SKM-1 treated with dmso at 0.1 percent for 144 hours (cell line): Measurements from ENCODE around the gene MAGOHB.
"Not testable (repeated sequence)": the region's sequence is repeated elsewhere in the genome, so short reads cannot be mapped to it uniquely, and the experiment has no call there.

Source experiments
- DNase-seq: peaks from one replicate; lab custom pipeline; 2025; ENCODE audit not compliant: unreplicated experiment; lab: John Stamatoyannopoulos, UW

MAGOHB gene

GRCh38 chr12:10612984-10613348, 443 bp downstream of the MAGOHB start:
- DNase-seq: no peak

GRCh38 chr12:10612110-10612509, 1.3 kb downstream of the MAGOHB start:
- DNase-seq: no peak

- not testable (repeated sequence) for DNase-seq
Observed at GRCh38 chr12:10611258-10611657, 2.2 kb downstream of the MAGOHB start.

- DNase-seq: no peak
Observed at GRCh38 chr12:10610188-10610587, 3.2 kb downstream of the MAGOHB start.

GRCh38 chr12:10607885-10608458, 5.4 kb downstream of the MAGOHB start:
- no peak for DNase-seq

- DNase-seq: no peak
Observed at GRCh38 chr12:10601860-10602259, 11.5 kb downstream of the MAGOHB start.

GRCh38 chr12:10600988-10601387, 12.4 kb downstream of the MAGOHB start:
- no peak for DNase-seq

GRCh38 chr12:10595881-10596280, 17.5 kb downstream of the MAGOHB start:
- DNase-seq: no peak

GRCh38 chr12:10590966-10591365, 22.4 kb downstream of the MAGOHB start:
- DNase-seq: no peak

- no peak for DNase-seq
Observed at GRCh38 chr12:10584415-10584814, 29.0 kb downstream of the MAGOHB start.

GRCh38 chr12:10582704-10583103, 30.7 kb downstream of the MAGOHB start:
- no peak for DNase-seq

- DNase-seq: not testable (repeated sequence)
Observed at GRCh38 chr12:10582133-10582532, 31.3 kb downstream of the MAGOHB start.

GRCh38 chr12:10574307-10574706, 39.1 kb downstream of the MAGOHB start:
- no peak for DNase-seq

- not testable (repeated sequence) for DNase-seq
Observed at GRCh38 chr12:10572021-10572490, 41.4 kb downstream of the MAGOHB start.

- no peak for DNase-seq
Observed at GRCh38 chr12:10571141-10571540, 42.3 kb downstream of the MAGOHB start.

GRCh38 chr12:10567813-10568212, 45.6 kb downstream of the MAGOHB start:
- no peak for DNase-seq

GRCh38 chr12:10563966-10564365, 49.4 kb downstream of the MAGOHB start:
- no peak for DNase-seq

- no peak for DNase-seq
Observed at GRCh38 chr12:10563002-10563401, 50.4 kb downstream of the MAGOHB start.

GRCh38 chr12:10562306-10562933, 51.0 kb downstream of the MAGOHB start:
- no peak for DNase-seq

GRCh38 chr12:10559244-10559643, 54.2 kb downstream of the MAGOHB start:
- DNase-seq: no peak

- DNase-seq: no peak
Observed at GRCh38 chr12:10558789-10559188, 54.6 kb downstream of the MAGOHB start.

- DNase-seq: no peak
Observed at GRCh38 chr12:10558301-10558700, 55.1 kb downstream of the MAGOHB start.

GRCh38 chr12:10557766-10558165, 55.6 kb downstream of the MAGOHB start:
- DNase-seq: no peak
